Measurements from ENCODE around the gene SLC22A9.
"Not testable (repeated sequence)": the region's sequence is repeated elsewhere in the genome, so short reads cannot be mapped to it uniquely, and the experiment has no call there.

GRCh38 chr11:63435351-63435750 is 65.8 kb downstream of the SLC22A9 start:
- TF ChIP-seq, protein P1, sequence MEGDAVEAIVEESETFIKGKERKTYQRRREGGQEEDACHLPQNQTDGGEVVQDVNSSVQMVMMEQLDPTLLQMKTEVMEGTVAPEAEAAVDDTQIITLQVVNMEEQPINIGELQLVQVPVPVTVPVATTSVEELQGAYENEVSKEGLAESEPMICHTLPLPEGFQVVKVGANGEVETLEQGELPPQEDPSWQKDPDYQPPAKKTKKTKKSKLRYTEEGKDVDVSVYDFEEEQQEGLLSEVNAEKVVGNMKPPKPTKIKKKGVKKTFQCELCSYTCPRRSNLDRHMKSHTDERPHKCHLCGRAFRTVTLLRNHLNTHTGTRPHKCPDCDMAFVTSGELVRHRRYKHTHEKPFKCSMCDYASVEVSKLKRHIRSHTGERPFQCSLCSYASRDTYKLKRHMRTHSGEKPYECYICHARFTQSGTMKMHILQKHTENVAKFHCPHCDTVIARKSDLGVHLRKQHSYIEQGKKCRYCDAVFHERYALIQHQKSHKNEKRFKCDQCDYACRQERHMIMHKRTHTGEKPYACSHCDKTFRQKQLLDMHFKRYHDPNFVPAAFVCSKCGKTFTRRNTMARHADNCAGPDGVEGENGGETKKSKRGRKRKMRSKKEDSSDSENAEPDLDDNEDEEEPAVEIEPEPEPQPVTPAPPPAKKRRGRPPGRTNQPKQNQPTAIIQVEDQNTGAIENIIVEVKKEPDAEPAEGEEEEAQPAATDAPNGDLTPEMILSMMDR (IDR thresholded peaks at IDR 0.05) = not testable (repeated sequence)
- not testable (repeated sequence) for TF ChIP-seq EZH2 (IDR thresholded peaks at IDR 0.05; ENCODE audit: borderline replicate concordance, insufficient read depth, low read depth, low read length, poor library complexity, severe bottlenecking)
